Activated naive CD8-positive, alpha-beta T cell treated with anti-CD3 and anti-CD28 coated beads, Interleukin-2, amount 50 U/mL, for 24 hours (primary cell): ENCODE measurements around the gene GOLGA1.

ENCODE experiments used
- ATAC-seq: fragments of 150-1000 bp; cut with Tn5 transposase; one replicate; pipeline ENCODE4 v1.10.0; 2021
- DNase-seq: peaks from one replicate; pipeline ENCODE4 v3.0.0; 2021
- H3K27ac Mint-ChIP-seq: one replicate; pipeline ENCODE4 v1.8.0; 2021; ENCODE audit warnings: mild to moderate bottlenecking, mixed read lengths
- H3K27me3 Mint-ChIP-seq: one replicate; pipeline ENCODE4 v1.8.0; 2021; ENCODE audit warnings: mixed read lengths
- H3K36me3 Mint-ChIP-seq: one replicate; pipeline ENCODE4 v1.8.0; 2021; ENCODE audit warnings: low read depth, mixed read lengths
- H3K4me1 Mint-ChIP-seq: one replicate; pipeline ENCODE4 v1.8.0; 2021; ENCODE audit warnings: mixed read lengths
- H3K4me3 Mint-ChIP-seq: one replicate; pipeline ENCODE4 v1.8.0; 2021; ENCODE audit warnings: mild to moderate bottlenecking, moderate library complexity, mixed read lengths
- H3K9me3 Mint-ChIP-seq: one replicate; pipeline ENCODE4 v1.8.0; 2021; ENCODE audit warnings: mixed read lengths

Gene GOLGA1

DNA sequence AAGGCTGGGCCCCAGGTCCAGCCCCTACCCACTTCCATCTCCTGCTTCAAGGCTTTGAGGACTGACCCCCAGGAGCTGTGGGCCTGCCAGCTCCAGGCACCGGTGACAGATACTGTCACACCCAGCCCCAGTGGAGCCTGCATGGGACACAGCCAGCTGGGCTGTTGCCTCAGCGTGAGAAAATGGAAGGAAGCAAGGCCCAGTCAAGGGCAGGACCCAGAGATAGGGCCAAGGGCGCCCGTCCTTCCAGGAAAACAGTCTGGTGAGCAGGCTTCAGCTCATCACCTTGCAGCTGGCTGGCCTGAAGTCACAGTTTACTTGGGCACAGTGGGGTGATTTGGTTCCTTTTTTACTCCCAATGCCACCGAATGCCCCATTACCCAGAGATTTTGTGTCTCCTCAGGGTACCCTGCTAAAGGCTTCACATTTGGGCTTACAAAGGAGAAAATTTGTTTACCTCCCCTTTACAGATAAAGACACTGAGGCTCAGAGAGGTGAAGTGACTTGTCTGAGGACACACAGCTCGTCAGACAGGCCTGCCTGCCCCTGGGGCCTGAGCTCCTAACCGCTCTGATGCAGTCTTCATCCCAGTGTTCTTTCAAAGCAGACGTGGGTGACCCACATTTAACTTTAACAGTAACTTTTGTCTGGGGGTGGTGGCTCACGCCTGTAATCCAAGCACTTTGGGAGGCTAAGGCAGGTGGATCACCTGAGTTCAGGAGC, 109.1 kb downstream of the GOLGA1 start:
- no peak for ATAC-seq

DNA sequence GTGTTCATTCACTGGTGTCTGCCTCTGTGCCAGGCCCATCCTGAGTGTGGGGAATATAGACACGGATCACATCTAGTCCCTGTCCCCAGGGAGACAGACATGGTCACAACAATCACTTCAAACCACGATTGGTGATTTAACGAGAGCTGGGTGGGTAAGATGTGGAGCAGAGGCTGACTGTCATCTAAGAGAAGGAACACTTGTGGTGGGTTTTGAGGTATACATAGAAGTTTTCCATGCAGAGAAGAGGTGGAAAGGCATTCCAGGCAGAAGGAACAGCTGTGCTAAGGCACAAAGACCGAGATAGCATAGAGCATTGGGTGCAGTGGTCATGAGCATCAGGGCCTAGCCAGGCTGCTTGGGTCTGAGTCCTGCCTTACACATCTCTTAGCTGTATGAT, 110.3 kb downstream of the GOLGA1 start:
- Mint-ChIP-seq H3K27ac (no peak overlapping the region), H3K36me3 (no peaks in the 10 kb centered on the region), H3K4me1 (no peaks in the 10 kb centered on the region)

More for the DNA sequence above, 109.1 kb downstream of the GOLGA1 start:
- Mint-ChIP-seq H3K27ac (no peak overlapping the region), H3K4me1 (no peaks in the 10 kb centered on the region), H3K27me3 (no peaks in the 10 kb centered on the region), H3K4me3 (no peak overlapping the region), H3K36me3 (no peaks in the 10 kb centered on the region), H3K9me3 (no peaks in the 10 kb centered on the region)
- DNase-seq: no peak

DNA sequence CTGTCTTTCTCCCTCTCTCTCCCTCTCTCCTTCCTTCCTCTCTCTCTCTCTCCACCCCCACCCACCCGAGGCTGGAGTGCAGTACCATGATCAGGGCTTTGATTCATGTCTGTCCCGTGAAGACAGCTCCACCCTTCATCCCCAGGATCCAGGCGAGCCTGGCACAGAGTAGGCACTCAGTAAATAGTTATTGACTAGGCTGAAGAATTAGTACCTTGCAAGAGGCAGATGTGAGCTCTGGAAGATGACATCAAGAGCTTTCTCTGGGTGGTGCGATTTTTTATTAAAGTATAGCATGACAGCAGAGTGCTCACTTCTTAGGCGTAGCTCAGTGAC, 111.6 kb downstream of the GOLGA1 start:
- Mint-ChIP-seq H3K4me1 (no peaks in the 10 kb centered on the region), H3K27ac (no peak overlapping the region), H3K4me3 (no peak overlapping the region), H3K27me3 (no peaks in the 10 kb centered on the region), H3K9me3 (no peaks in the 10 kb centered on the region), H3K36me3 (no peaks in the 10 kb centered on the region)
- ATAC-seq (no peak), DNase-seq (no peak)

More for the DNA sequence above, 110.3 kb downstream of the GOLGA1 start:
- Mint-ChIP-seq H3K4me3 (no peak overlapping the region), H3K9me3 (no peaks in the 10 kb centered on the region), H3K27me3 (no peaks in the 10 kb centered on the region)
- ATAC-seq (no peak), DNase-seq (no peak)

DNA sequence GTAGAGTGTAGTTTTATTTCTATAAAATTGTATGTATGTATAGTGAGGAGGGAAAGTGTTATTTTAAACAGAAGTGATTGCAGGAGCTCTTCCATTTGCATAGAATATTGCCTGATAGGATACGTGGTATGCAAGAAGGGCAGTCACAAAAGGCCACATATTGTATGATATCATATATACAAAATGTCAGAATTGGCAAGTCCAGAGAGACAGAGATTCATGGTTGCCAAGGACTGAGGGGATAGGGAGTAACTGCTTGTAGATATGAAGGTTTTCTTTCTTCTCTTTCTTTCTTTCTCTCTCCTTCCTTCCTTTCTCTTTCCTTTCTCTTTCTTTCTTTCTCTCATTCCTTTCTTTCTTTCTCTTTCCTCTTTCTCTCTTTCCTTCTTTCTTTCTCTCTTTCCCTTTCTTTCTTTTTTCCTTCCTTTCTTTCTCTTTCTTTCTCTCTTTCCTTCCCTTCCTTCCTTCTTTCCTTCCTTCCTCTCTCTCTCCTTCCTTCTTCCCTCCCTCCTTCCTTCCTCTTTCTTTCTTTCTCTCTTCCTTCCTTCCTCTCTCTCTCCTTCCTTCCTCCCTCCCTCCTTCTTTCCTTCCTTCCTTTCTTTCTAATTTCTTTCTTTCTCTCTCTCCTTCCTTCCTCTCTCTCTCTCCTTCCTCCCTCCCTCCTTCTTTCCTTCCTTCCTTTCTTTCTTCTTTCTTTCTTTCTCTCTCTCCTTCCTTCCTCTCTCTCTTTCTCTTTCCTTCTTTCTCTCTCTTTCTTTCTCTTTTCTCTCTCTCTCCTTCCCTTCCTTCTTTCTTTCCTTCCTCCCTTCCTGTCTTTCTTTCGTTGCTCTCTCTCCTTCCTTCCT, 112.2 kb downstream of the GOLGA1 start:
- no peak for ATAC-seq
- H3K27ac Mint-ChIP-seq: no peak overlapping the region

More for the DNA sequence above, 112.2 kb downstream of the GOLGA1 start:
- H3K4me3 Mint-ChIP-seq: no peak overlapping the region
- H3K4me1 Mint-ChIP-seq: no peaks in the 10 kb centered on the region
- H3K9me3 Mint-ChIP-seq: no peaks in the 10 kb centered on the region
- H3K36me3 Mint-ChIP-seq: no peaks in the 10 kb centered on the region
- DNase-seq: no peak
- H3K27me3 Mint-ChIP-seq: no peaks in the 10 kb centered on the region
